ENCODE data around the gene TRANK1. TPM values are rescaled to one million over a fixed set of nuclear protein-coding genes. Genes with fewer than 3 reads are reported as not detected.
"Not testable (repeated sequence)": the region's sequence is repeated elsewhere in the genome, so short reads cannot be mapped to it uniquely, and the experiment has no call there.

Gene TRANK1
- polyA plus RNA-seq (ENCODE audit: insufficient read length in 4 of 4), result 1 to 10 TPM; 5.4 to 7.6 (median 6.7) TPM

- peak in 3 of 4 donors; percentile 15 to 62 (median 44) for DNase-seq (ENCODE audit: low read depth in 4 of 4, low spot score in 2 of 4)
These were observed at the start of gene TRANK1 for GRCh38 chr3:36944641-36945270. TSS of gene TRANK1 (minus strand) at chr3:36945054. CDS start at chr3:36944809, 245 bp downstream.

DNA sequence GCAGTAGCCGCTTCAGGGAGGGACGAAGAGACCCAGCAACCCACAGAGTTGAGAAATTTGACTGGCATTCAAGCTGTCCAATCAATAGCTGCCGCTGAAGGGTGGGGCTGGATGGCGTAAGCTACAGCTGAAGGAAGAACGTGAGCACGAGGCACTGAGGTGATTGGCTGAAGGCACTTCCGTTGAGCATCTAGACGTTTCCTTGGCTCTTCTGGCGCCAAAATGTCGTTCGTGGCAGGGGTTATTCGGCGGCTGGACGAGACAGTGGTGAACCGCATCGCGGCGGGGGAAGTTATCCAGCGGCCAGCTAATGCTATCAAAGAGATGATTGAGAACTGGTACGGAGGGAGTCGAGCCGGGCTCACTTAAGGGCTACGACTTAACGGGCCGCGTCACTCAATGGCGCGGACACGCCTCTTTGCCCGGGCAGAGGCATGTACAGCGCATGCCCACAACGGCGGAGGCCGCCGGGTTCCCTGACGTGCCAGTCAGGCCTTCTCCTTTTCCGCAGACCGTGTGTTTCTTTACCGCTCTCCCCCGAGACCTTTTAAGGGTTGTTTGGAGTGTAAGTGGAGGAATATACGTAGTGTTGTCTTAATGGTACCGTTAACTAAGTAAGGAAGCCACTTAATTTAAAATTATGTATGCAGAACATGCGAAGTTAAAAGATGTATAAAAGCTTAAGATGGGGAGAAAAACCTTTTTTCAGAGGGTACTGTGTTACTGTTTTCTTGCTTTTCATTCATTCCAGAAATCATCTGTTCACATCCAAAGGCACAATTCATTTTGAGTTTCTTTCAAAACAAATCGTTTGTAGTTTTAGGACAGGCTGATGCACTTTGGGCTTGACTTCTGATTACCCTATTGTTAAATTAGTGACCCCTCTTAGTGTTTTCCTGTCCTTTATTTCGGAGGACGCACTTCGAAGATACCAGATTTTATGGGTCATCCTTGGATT, 48.8 kb upstream of the TRANK1 start, which contains the start of gene MLH1:
Gene MLH1 (plus strand): TSS at position 193 of the 958 bp plus-strand sequence. CDS start 30 bp downstream, at position 223.
- DNase-seq (ENCODE audit: low read depth in 4 of 4, low spot score in 2 of 4), result peak; percentile 93 to 100 (median 100)

DNA sequence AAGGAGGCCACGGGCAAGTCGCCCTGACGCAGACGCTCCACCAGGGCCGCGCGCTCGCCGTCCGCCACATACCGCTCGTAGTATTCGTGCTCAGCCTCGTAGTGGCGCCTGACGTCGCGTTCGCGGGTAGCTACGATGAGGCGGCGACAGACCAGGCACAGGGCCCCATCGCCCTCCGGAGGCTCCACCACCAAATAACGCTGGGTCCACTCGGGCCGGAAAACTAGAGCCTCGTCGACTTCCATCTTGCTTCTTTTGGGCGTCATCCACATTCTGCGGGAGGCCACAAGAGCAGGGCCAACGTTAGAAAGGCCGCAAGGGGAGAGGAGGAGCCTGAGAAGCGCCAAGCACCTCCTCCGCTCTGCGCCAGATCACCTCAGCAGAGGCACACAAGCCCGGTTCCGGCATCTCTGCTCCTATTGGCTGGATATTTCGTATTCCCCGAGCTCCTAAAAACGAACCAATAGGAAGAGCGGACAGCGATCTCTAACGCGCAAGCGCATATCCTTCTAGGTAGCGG, 48.0 kb upstream of the TRANK1 start, which contains the start of gene EPM2AIP1:
Gene EPM2AIP1 (minus strand): TSS at position 326 of the 520 bp plus-strand sequence. CDS start 54 bp downstream, at position 272.
- DNase-seq (ENCODE audit: low read depth in 4 of 4, low spot score in 2 of 4), result peak in 1 of 4 donors; percentile 100

- peak in 3 of 4 donors; percentile 39 to 89 (median 51) for DNase-seq (ENCODE audit: low read depth in 4 of 4, low spot score in 2 of 4)
These were observed 47.3 kb upstream of the TRANK1 start for GRCh38 chr3:36991923-36992805.

DNA sequence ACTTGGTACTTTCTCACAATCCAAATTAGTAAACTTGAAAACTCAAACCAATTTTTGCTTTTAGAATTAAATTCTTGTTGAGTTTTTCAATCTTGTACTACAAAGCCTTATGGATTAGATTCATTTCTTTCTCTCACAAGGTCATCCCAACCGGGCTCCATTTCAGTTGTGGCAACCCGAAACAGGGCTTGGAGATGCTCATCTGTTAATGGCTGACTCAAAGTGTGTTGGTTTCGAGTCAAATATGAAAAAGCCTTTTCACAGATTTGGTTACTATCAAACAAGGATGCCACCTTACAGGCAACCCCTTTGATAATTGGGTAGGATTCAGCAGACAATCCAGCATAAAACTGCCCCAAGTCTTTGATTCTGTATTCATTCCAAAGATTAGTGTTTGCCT, 46.3 kb upstream of the TRANK1 start:
- no peak for DNase-seq (ENCODE audit: low read depth in 4 of 4, low spot score in 2 of 4)

DNA sequence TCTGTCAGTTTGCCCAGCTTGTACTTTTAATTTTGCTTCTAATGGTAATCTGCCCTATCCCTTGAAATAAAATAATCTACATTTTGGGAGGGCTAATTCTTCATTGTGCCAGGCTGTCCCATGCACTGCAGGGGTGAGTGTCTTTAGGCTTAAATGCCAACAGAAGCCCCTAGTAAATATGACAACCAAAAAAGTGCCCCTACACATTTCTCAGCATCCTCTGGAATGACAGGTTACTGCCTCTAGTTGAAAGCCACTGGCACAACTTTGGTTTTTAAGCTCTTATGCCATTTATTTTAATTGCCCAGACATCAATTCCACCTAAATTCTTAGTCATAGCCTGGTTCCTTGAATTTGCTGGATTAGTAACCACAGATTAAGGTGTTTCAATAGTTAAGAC, 44.7 kb upstream of the TRANK1 start:
- DNase-seq (ENCODE audit: low read depth in 4 of 4, low spot score in 2 of 4), result no peak

- DNase-seq (ENCODE audit: low read depth in 4 of 4, low spot score in 2 of 4), result no peak
These were observed 44.2 kb upstream of the TRANK1 start for GRCh38 chr3:36989005-36989404.

- DNase-seq (ENCODE audit: low read depth in 4 of 4, low spot score in 2 of 4), result no peak
These were observed 43.5 kb upstream of the TRANK1 start for GRCh38 chr3:36988356-36988755.

- no peak for DNase-seq (ENCODE audit: low read depth in 4 of 4, low spot score in 2 of 4)
These were observed 36.2 kb upstream of the TRANK1 start for GRCh38 chr3:36981006-36981405.

DNA sequence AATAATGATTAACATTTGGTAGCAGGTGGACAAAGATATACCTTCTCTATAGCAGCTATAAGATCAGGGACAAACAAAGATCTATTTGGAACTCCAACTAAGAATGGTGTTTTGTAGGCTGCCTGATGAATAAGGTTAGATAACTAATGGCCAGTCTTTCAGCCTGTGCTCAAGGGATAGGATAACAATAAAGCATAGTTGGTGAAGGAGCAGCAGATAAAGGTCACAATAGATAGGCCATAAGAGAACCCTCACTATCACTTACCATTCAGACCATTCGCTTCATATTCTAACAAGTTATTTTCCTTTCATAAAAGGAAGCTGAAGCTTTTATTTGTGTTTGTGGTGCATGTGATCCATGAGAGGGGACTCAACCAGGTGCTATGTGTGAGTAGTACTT, 28.3 kb upstream of the TRANK1 start:
- DNase-seq (ENCODE audit: low read depth in 4 of 4, low spot score in 2 of 4), result no peak

DNA sequence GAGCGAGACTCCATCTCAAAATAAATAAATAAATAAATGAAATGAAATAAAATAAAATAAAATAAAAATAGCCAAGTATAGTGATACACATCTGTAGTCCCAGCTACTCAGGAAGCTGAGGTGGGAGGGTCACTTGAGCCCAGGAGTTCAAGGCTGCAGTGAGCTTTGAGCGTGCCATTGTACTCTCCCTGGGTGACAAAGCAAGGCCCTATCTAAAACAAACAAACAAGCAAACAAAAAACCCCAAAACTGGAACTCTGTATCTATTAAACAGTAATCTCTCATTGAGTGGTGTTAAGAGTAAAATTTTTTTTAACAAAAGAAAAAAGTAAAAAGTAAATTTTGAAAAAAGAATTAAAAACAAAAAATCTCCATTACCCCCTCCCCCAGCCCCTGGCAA, 27.3 kb upstream of the TRANK1 start:
- DNase-seq (ENCODE audit: low read depth in 4 of 4, low spot score in 2 of 4), result no peak

- no peak for DNase-seq (ENCODE audit: low read depth in 4 of 4, low spot score in 2 of 4)
These were observed 24.9 kb upstream of the TRANK1 start for GRCh38 chr3:36969540-36970432.

GRCh38 chr3:36969085-36969484, 24.2 kb upstream of the TRANK1 start:
- no peak for DNase-seq (ENCODE audit: low read depth in 4 of 4, low spot score in 2 of 4)

GRCh38 chr3:36965440-36965839, 20.6 kb upstream of the TRANK1 start:
- DNase-seq (ENCODE audit: low read depth in 4 of 4, low spot score in 2 of 4), result no peak

DNA sequence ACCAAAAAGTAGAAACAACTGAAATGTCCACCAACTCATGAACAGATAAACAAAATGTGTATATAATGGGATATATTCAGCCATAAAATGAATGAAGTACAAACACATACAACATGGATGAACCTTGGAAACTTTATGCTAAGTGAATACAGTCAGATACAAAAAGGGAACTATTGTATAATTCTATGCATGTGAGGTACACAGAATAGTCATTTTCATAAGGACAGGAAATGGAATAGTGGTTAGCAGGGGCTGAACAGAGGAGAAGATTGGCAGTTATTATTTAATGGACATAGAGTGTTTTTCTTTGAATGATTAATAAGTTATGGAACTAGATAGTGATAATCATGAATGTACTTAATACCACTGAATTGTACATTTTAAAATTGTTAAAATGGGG, 20.0 kb upstream of the TRANK1 start:
- DNase-seq (ENCODE audit: low read depth in 4 of 4, low spot score in 2 of 4), result no peak

- DNase-seq (ENCODE audit: low read depth in 4 of 4, low spot score in 2 of 4), result no peak
These were observed 19.5 kb upstream of the TRANK1 start for GRCh38 chr3:36964331-36964730.

GRCh38 chr3:36963008-36963407, 18.2 kb upstream of the TRANK1 start:
- not testable (repeated sequence) for DNase-seq (ENCODE audit: low read depth in 4 of 4, low spot score in 2 of 4)

- no peak for DNase-seq (ENCODE audit: low read depth in 4 of 4, low spot score in 2 of 4)
These were observed 15.6 kb upstream of the TRANK1 start for GRCh38 chr3:36960502-36960901.

DNA sequence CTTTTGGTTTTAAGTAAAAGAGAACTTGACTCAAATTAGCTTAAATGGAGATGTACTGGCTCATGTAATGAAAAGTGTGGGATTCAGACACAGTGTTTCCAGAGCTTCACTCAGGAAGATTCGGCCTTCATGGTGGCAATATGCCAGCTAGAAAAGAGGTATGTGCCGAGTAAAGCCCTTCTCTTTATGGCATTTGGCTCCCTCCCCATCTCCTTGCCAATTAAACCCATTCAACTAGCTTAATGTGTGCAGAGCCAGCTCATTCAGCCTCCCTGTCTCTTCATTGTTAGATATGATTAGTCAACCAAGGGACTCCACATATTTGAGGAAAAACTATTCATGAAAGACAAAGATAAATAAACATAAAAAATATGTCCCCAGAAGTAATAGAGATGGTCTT, 15.0 kb upstream of the TRANK1 start:
- no peak for DNase-seq (ENCODE audit: low read depth in 4 of 4, low spot score in 2 of 4)
